Hematopoietic multipotent progenitor cell (in vitro differentiated cells): ENCODE data around the gene PTPRG. TPM values are rescaled to one million over a fixed set of nuclear protein-coding genes. Genes with fewer than 3 reads are reported as not detected.
"Not testable (repeated sequence)": the region's sequence is repeated elsewhere in the genome, so short reads cannot be mapped to it uniquely, and the experiment has no call there.

Experiments used
- DNase-seq, 3 donors: peaks; one replicate each; pipeline ENCODE4 v3.0.0-alpha.2; 2011 to 2015; ENCODE audit warnings: low read depth in 2 of 3, low spot score in 2 of 3
- total RNA-seq: library from RNA; depleted of rRNA; stranded (reverse); fragments of >200 nt; gene quantifications from one replicate; pipeline ENCODE4 v1.2.3, GENCODE V29; 2012

Gene PTPRG
- total RNA-seq = under 0.01 TPM

DNA sequence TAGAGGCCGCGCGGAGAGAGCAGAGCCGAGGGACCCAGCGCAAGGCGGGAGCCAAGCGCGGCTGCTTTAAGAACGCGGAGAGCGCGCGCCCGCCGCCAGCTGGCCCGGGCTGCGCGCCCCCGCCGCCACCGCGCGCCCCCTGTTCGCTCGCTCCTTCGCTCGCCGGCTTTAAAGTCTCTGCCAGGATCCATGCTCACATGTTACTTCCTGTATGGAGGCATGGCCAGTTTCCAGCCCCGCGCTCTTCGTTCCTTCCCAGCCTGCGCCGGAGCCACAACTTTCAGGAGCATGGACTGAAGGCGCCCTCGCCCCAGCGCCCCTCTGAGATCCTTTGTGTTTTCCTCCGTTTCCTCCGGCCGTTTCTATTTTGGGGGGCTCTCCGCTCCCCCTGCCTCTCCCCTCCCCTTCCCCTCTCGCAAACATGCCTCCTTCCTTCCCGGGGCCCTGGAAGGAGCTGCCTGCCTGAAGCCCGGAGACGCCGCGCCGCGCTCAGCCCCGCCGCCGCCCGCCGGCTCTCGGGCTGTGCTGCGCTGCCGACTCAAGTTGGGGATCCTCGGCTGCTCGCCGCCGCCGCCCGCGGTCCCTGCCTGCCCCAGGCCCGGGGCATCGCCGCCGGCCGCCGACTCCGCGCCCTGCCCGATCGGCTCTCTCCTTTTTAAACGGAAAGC, at the start of gene PTPRG:
PTPRG (plus strand) TSS at position 198 of the 668 bp plus-strand sequence. CDS start 717 bp downstream, outside the sequence.
- peak in 1 of 3 donors; percentile 51 for DNase-seq

DNA sequence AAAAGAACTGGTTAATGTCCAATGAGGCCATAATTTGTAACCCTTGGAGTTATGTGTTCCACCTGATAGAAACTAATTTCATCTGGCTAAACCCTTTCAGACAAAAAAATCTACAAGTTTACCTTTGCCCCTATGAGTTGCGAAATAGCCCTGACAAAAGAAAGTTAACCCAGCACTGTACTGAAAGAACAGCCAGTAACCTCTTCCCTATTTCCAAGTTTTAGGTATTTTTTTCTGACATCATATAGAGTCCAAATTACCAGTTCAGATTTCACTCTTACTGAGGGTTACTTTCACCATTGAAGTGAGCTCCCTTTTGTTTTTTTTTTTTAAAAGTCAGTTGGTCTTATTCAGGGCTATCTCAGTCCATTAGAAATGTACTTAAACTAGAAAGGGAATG, 42.8 kb upstream of the PTPRG start:
- DNase-seq = no peak

DNA sequence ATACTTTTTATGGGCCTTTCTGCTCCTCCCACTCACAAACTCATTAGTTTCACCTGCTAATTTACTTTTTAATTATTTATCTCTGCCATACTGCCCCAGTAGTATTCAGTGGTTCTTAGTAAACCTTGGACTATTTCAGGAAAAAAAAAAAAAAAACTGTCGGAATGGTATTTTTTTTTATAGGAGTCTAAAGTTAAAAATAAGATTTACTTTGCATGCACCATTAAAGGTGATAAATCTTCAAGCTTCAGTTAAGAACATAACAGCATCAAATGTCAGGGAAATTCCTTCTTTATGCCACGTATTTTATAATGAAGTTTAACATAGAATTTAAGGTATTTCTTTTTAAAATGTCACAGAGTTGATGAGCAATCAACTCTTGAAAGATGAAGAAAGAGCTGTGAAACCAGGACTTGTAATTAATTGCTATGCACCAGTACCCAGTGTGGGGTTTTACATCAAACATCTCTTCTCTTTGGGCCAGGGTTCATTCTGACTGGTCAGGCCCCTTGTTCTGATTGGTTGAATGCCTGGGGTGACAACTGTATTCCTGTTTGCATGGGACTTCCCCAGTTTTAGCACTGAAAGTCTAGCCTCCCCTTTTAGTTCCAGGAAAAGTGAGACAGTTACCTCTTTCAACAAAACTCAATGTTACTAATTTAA, 40.3 kb upstream of the PTPRG start:
- DNase-seq = no peak

DNA sequence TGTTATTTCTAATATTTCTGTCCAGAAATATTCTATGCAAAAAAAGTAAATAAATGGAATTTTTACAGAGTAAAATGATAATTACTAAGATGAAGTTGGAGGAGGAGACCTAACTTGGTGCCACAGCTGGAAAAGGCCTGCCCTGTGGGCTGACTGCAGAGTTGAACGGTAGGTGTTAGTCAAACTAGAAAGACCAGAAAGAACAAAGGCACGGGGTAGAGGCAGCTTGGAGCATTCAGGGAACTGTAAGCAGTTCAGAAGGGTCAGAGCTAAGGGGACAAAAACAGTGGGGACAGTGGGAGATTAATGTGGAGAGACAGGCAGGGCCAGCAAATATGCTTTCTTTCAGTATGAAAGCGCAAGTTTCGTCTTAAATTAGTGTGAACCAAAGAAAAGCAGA, 39.3 kb upstream of the PTPRG start:
- DNase-seq = no peak

DNA sequence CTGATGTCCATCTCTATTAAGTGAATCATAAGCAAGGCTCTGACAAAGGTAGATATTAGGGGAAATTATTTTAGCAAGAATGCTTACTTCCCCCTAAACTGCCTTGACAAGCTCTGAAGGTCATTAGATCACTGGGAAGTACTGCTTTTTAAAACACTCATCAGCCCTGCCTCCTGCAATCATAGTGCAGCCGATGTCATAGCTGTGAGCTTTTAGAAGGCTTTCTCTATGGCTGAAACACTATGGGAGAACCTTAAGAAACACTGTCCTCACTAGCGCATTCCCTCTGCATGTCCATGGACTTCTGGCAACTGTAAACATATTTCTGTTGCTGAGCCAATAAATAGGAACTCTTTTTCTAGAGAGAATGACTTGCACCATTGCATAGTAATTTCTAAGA, 38.7 kb upstream of the PTPRG start:
- DNase-seq = no peak

DNA sequence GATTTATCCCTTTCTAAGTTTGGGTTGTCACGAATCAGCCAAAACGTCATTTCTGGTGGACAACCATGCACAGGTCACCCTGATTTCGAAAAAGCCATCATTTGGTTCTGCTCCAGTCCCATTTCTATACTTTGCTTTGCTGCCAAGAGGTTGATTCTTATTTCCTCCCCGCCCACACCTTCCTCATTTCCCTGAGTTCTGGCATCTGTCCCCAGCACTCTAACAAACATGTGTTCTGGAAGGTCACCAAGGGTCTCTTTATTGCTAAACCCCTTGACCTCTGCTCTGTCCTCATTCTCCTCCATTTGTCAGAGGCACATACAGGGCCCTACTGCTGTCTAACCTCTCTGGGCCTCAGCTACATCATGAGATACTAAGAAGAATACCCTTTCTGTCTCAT, 36.4 kb upstream of the PTPRG start:
- no peak for DNase-seq

DNA sequence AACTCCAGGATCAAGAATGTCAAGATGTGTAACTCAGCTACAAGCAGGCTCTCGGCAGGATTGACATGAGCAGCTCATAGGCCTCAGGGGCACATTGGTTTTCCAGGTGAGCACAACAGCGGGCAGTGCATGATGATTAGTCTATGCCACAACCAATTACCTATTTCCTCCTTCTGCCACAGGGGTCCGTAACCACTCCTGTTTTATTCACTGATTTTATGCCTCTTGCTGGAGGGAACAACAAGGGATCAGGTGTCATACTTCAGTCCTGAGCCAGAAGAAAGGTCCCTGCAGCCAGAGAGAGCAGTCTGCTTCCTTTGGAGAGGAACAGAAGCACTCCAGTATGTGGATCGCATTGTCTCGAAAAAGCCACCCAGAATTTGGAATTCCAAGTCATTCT, 35.1 kb upstream of the PTPRG start:
- DNase-seq = no peak

DNA sequence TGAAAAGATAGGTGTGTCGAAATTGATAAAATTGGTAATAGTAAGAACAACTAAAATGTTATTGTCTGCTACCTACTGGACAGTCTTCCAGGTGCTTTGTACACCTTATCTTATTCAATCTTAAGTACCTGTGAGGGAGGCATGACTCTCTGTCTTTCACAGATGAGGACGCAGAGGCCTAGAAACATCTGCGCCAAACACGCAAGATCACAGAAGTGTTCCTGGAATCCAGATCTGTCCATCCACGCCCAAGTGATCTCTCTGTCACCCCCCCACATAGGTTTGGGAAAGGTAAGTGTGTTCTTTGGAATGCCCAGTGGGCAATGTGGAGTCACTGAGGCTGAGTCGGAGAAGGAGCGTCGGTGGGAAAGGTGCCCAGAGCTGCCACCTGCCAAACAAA, 34.4 kb upstream of the PTPRG start:
- no peak for DNase-seq

DNA sequence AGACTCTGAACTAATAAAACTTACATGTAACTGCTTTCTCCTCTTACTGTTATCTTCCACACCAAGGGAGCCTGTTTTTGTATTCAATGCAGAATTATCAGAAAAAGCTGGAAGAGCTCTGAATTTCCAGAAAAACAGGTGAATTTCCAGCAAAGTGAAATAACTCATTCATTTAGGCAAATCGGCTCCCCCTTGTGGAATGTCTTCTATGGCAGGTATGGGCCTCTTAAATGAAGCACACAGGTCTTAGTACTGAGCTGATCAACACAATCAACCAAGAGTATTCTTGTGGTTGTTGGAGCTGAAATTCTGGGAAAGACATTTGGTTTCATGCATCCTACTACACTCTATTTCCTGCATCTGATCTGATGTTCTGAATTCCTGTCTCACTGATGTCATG, 31.0 kb upstream of the PTPRG start:
- DNase-seq = peak in 2 of 3 donors; percentile 10 to 41

DNA sequence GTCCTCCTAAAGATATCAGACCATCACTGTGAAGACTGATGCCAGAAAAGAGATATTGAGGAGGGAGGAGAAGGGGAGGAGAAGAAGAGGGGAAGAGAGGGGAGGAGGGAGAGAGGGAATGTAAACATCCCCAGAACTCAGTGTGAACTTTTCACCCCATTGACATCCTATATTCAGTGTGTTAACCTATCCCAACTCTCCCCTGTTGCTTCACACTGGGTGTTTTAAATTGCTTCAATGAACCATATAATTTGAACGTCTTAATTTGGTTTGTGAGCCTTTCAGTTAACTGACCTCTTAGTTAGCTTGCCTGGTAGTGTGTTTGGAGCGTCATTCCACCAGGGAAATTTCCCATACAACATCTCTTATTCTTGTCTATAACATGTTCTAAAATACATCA, 29.8 kb upstream of the PTPRG start:
- DNase-seq = no peak

DNA sequence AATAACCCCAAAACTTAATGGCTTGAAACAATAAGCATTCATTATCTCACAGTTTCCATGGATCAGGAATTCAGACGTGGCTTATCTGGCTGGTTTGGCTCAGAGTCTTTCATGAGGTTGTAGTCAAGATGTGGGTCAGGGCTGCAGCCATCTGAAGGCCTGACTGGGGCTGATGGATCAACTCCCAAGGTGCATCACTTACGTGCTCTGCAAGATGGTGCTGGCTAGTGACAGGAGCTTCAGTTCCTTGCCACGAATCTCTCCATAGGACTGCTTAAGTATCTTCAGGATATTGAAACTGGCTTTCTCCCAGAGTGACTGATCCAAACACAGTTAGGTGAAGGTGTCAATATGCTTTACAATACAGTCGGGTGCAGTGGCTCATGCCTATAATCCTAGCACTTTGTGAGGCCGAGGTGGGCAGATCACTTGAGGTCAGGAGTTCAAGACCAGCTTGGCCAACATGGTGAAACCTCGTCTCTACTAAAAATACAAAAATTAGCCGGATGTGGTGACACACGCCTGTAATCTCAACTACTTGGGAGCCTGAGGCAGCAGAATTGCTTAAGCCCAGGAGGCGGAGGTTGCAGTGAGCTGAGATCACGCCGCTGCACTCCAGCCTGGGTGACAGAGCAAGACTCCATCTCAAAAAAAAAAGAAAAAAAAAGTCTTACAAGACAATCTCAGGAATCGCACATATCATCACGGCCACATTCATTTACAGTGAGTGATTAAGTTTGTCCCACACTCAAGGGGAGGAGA, 28.5 kb upstream of the PTPRG start:
- DNase-seq = no peak

DNA sequence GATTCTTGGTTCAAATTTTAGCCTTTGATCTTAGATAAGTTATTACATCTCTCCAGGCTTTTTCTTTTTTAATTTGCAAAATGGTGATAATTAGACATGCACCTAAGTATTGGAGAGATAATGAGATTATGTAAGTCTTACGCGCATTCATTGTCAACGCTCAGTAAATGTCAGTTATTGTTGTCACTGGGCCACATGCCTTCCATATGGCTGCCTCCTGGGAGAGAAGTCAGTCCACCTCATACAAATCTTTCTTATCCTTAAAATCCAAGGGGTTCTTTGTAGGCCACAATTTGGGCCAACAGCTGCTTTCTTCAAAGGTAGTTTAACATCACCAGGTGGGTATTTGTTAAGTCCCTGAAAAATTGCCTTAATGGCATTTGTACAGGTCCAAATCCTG, 25.5 kb upstream of the PTPRG start:
- no peak for DNase-seq

DNA sequence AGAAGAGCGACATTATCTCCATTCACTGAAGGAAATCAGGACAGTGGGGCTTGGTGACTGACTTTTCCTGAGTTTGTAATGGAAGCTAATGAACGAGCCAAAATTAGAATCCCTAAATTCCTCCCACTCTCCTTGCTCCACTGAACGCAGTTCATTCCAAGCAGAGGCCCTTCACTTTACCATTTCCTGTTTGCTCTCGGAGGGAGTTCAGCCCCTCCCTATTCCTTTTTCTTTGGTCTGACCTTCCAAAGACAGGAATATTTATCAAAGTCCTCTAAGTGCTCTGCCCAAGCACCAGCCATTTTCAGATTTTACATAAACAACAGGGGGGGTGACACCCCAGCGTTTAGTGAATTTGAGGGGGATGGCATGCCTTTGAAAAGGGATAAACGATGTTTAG, 24.0 kb upstream of the PTPRG start:
- no peak for DNase-seq

DNA sequence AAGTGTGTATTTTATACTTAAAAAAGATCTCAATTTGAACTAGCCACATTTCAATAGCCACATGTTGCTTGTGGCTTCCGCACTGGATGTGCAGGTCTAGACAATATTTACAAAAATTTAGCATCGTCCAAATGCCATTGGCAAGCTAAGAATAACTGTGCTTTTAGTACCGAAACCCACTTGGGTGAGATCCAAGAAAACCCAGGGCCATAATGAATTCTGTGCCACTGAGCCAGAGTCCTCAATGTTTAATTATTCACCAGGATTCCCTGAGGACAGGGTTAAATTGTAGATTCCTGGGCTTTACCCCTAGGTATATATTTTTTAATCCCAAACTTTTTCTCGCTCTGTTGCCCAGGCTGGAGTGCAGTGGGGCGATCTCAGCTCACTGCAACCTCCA, 22.9 kb upstream of the PTPRG start:
- no peak for DNase-seq

DNA sequence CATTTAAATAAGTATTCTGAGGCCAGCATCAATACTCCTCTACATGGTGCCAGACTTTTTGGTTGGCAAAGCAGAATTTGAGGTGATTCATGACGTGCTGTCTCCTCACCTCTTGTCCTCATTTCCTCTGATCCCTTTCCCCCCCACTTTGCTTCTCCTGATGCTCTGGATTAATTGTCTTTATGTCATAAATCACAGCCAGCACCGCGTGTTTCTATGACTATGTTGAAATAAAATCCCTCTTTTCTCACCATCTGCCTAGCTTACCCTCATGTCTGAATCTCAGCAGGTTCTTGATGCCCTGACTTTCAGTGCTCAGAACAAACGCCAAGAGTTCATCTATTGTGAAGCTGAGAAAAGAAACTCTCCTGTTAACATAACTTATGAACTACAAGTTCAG, 19.7 kb upstream of the PTPRG start:
- no peak for DNase-seq

DNA sequence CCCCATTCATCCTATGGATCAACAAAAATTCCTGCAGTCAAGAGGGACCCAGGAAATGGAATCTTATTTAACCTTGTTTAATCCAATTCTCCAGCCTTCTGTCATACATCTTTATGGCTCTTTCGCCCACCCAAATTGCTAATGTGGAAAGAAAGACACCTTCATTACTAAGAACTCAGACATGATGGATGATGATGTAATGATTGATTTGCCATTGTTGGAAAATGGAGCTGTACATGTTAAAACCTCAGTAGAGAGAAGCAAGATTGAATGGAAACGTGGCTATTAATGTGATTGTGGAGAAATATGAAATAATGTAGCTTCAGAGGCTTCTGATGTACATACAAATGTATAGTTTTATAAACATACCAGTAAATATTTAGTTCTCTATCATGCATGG, 15.7 kb upstream of the PTPRG start:
- no peak for DNase-seq

DNA sequence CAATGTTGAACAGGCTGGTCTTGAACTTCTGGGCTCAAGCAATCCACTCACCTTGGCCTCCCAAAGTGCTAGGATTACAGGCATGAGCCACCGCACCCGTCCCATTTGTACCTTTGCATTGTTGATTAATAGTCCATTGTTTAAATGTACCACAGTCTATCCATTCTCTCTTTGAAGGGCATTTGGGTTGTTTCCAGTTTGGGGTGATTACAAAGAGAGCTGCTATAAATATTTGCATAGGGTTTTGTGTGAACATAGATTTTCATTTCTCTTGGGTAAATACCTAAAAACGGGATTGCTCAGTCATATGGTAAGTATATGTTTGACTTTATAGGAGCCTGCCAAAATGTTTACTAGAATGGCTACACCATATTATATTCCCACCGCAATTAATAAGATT, 13.7 kb upstream of the PTPRG start:
- no peak for DNase-seq

DNA sequence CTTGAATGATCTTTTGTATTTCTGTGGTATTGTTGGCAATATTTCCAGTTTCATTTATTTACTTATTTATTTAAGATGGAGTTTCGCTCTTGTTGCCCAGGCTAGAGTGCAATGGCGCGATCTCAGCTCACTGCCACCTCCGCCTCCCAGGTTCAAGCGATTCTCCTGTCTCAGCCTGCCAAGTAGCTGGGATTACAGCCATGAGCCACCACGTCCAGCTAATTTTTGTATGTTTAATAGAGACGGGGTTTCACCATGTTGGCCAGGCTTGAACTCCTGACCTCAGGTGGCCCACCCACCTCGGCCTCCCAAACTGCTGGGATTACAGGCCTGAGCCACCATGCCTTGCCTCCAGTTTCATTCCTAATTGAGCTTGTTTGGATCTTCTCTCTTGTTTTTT, 8.7 kb upstream of the PTPRG start:
- not testable (repeated sequence) for DNase-seq

DNA sequence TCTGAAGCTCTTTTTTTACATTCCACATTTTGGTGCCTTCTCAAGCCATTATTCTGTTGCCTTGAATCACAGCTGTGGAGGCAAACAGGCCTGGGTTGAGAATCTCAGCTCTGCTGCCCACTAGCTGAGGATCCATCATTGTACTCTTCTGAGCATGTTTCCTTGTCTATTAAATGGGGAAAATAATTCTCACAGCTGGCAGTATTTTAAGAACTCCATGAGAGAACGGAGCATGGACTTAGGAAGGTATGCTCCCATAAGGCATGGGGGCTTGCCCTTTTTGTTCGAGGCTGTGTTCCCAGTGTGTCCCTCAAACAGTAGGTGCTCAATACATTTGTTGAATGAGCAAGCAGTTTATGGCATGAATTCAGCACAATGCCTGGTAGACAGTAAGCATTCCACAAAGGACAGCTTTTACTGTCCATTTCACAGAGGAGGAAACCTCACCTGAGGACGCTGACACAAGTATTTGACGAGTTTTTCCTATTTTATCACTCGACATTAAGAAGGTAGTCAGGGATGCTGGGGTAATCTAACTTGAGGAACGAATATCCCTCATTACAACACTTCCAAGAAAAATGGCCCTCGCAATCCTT, 2.1 kb upstream of the PTPRG start:
- DNase-seq = no peak

DNA sequence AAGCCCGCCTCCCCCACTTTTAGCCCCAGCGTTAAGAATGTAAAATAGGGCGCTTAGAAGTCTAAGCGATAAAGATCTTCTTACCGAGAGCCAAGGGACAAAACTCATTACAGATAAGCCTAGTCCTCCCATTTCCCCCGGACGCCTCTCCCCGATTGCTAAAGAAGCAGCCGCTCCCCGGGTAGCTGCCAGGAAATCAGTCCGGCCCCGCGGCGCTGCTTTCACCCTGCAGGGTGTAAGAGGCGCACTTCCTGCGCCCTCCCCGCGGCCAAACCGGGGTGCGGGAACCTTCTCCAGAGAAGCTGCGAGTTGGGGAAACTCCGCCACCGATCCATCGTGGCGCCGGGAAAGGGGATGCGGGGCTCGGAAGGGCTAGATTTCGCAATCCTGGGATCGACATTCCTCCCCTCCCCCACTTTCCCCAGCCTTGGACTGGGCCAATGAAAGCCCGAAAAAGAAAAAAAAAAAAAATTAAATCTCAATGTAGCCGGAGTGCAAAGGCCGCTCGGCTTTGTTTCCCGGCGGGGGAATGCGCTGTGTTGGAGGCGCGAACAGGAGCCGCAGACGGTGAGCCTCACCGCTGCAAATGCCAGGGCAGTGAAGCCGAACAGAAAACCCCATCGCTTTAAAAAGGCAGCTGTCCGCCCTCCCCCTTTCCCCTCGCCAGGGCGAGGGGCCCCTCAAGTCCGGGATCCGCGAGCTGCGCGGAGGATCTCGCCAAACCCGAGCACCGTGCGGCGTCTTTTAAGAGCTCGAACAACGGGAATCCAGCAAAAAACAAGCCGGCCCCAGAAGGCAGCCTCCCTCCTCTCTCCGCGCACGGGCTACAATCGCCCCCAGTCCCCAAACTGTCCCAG, 626 bp upstream of the PTPRG start:
- peak in 1 of 3 donors; percentile 29 for DNase-seq
